IMR-90 (cell line): ENCODE measurements around the gene MAFF. TPM values are rescaled to one million over a fixed set of nuclear protein-coding genes. Genes with fewer than 3 reads are reported as not detected.

Experiments used
- ATAC-seq: fragments of 200-7000 bp; cut with Tn5 transposase; 2 replicates; pipeline ENCODE4 v1.9.1; 2020; ENCODE audit warnings: low read depth, mild to moderate bottlenecking, moderate library complexity
- BruUV-seq: library from RNA; stranded (reverse); fragments of 400-500 nt; replicated peaks from 2 replicates; lab custom pipeline; 2021; lab: Mats Ljungman, UMichigan
- CTCF ChIA-PET: fragments of 300-600 bp; formaldehyde crosslinking; extraction: SDS; loops from one replicate; lab custom pipeline; 2021; ENCODE audit warnings: antibody characterized with exemption; lab: Yijun Ruan, JAX
- POLR2A ChIA-PET: fragments of 300-600 bp; sonication (Branson Sonifier 250); formaldehyde crosslinking; loops from one replicate; lab custom pipeline; 2022; ENCODE audit warnings: antibody characterized with exemption; ENCODE audit not compliant: unreplicated experiment; lab: Charles Lee
- DNase-seq: peaks from one replicate; pipeline ENCODE4 v3.0.0; 2013
- H2AFZ ChIP-seq: replicated peaks from 2 replicates; pipeline ENCODE3; 2013; ENCODE audit warnings: low read length, mild to moderate bottlenecking; ENCODE audit not compliant: poor library complexity
- H2AK5ac ChIP-seq: 2 replicates; pipeline ENCODE4 v1.6.1; 2013; ENCODE audit warnings: low read depth, low read length, inconsistent platforms
- H2AK9ac ChIP-seq: replicated peaks from 2 replicates; pipeline ENCODE3; 2013; ENCODE audit warnings: mild to moderate bottlenecking, low read depth, low read length, moderate library complexity; ENCODE audit not compliant: poor library complexity
- H2BK120ac ChIP-seq: 2 replicates; pipeline ENCODE4 v1.6.1; 2013; ENCODE audit warnings: low read depth, low read length, inconsistent platforms
- H2BK15ac ChIP-seq: 3 replicates; pipeline ENCODE4 v1.6.1; 2013; ENCODE audit warnings: low read depth, low read length, inconsistent platforms
- H2BK20ac ChIP-seq: 2 replicates; pipeline ENCODE4 v1.6.1; 2013; ENCODE audit warnings: low read depth, mild to moderate bottlenecking, inconsistent platforms, low read length, moderate library complexity
- H2BK5ac ChIP-seq: 2 replicates; pipeline ENCODE4 v1.6.1; 2013; ENCODE audit warnings: mild to moderate bottlenecking, low read depth, low read length, inconsistent platforms; ENCODE audit not compliant: poor library complexity, severe bottlenecking
- H3K14ac ChIP-seq: replicated peaks from 2 replicates; pipeline ENCODE4 v1.6.1; 2013; ENCODE audit warnings: low read depth, low read length, inconsistent platforms
- H3K18ac ChIP-seq: 2 replicates; pipeline ENCODE4 v1.6.1; 2013; ENCODE audit warnings: low read depth, low read length, control low read depth
- H3K23ac ChIP-seq: 2 replicates; pipeline ENCODE4 v1.6.1; 2013; ENCODE audit warnings: low read depth, low read length, inconsistent platforms
- H3K27ac ChIP-seq: 2 replicates; pipeline ENCODE4 v1.5.1; 2013; ENCODE audit warnings: mild to moderate bottlenecking, control low read depth, low read length; ENCODE audit not compliant: insufficient read depth
- H3K27me3 ChIP-seq: 2 replicates; pipeline ENCODE4 v1.6.1; 2013; ENCODE audit warnings: low read length; ENCODE audit not compliant: control insufficient read depth, insufficient read depth
- H3K36me3 ChIP-seq: 2 replicates; pipeline ENCODE4 v1.6.1; 2013; ENCODE audit warnings: low read length, mixed read lengths; ENCODE audit not compliant: control insufficient read depth, insufficient read depth
- H3K4ac ChIP-seq: 2 replicates; pipeline ENCODE4 v1.6.1; 2013; ENCODE audit warnings: low read depth, low read length, inconsistent platforms
- H3K4me1 ChIP-seq: 2 replicates; pipeline ENCODE4 v1.6.1; 2013; ENCODE audit warnings: low read length, mixed read lengths; ENCODE audit not compliant: control insufficient read depth, insufficient read depth
- H3K4me2 ChIP-seq: 2 replicates; pipeline ENCODE4 v1.6.1; 2013; ENCODE audit warnings: low read depth, mild to moderate bottlenecking, control low read depth, low read length, moderate library complexity
- H3K4me3 ChIP-seq: 2 replicates; pipeline ENCODE4 v1.5.1; 2013; ENCODE audit warnings: low read depth, mild to moderate bottlenecking, control low read depth, low read length, moderate library complexity; ENCODE audit not compliant: insufficient read depth
- H3K56ac ChIP-seq: 2 replicates; pipeline ENCODE4 v1.6.1; 2013; ENCODE audit warnings: low read length, inconsistent platforms; ENCODE audit not compliant: insufficient read depth; ENCODE audit errors: extremely low read depth
- H3K79me1 ChIP-seq, 2 experiments: 2 replicates each; pipeline ENCODE4 v1.6.1; 2013; ENCODE audit warnings: low read length in 2 of 2, inconsistent platforms in 1 of 2, low read depth in 1 of 2
- H3K9ac ChIP-seq: 2 replicates; pipeline ENCODE4 v1.6.1; 2013; ENCODE audit warnings: low read depth, low read length, control low read depth
- H3K9me1 ChIP-seq: 2 replicates; pipeline ENCODE4 v1.6.1; 2013; ENCODE audit warnings: low read length, inconsistent platforms; ENCODE audit not compliant: insufficient read depth
- H3K9me3 ChIP-seq: 2 replicates; pipeline ENCODE4 v1.6.1; 2013; ENCODE audit warnings: low read length; ENCODE audit not compliant: control insufficient read depth, insufficient read depth
- H4K20me1 ChIP-seq: 2 replicates; pipeline ENCODE4 v1.6.1; 2013; ENCODE audit warnings: low read length, inconsistent platforms; ENCODE audit not compliant: insufficient read depth
- H4K5ac ChIP-seq: 2 replicates; pipeline ENCODE4 v1.6.1; 2013; ENCODE audit warnings: mild to moderate bottlenecking, low read depth, low read length, control low read depth
- H4K8ac ChIP-seq, 2 experiments: 2 replicates each; pipeline ENCODE4 v1.6.1; 2013; ENCODE audit warnings: low read depth in 2 of 2, low read length in 2 of 2, control low read depth in 1 of 2, inconsistent platforms in 1 of 2
- H4K91ac ChIP-seq: 2 replicates; pipeline ENCODE4 v1.6.1; 2013; ENCODE audit warnings: low read depth, low read length, inconsistent platforms; ENCODE audit not compliant: insufficient read depth
- POLR2A ChIP-seq: IDR thresholded peaks from 2 replicates; pipeline ENCODE4 v1.6.1; 2012; ENCODE audit warnings: mild to moderate bottlenecking, low read depth, low read length
- SMC3 ChIP-seq: fragments of 150-350 bp; IDR thresholded peaks from 2 replicates; pipeline ENCODE4 v1.6.1; 2016; ENCODE audit warnings: low read depth, mild to moderate bottlenecking, antibody characterized with exemption, low read length, moderate library complexity
- WGBS, 2 experiments: methylation state at CpG; one replicate each; pipeline versions ENCODE4 v1.1.5 to v1.1.7; 2013; ENCODE audit warnings: missing lambda C conversion rate in 2 of 2; ENCODE audit not compliant: insufficient read length in 1 of 2; ENCODE audit errors: extremely low coverage in 2 of 2; 5-methylcytosine and 5-hydroxymethylcytosine counted together
- dilution Hi-C: fragments of 300-500 bp; cut with HindIII; formaldehyde crosslinking; loops from one replicate; pipeline ENCODE4 v1.14.3; 2018; ENCODE audit warnings: low sequenced_read_pairs; ENCODE audit not compliant: unreplicated experiment
- in situ Hi-C: fragments of 300-500 bp; cut with MboI; formaldehyde crosslinking; loops from 3 replicates; pipeline ENCODE4 v1.14.3; 2019; ENCODE audit warnings: low sequenced_read_pairs, inconsistent platforms, mixed read lengths
- intact Hi-C: fragments of 100-400 bp; cut with micrococcal nuclease; formaldehyde crosslinking; loops from 2 replicates; pipeline ENCODE4 v1.10.0; 2022
- polyA plus RNA-seq, 3 experiments: library from polyadenylated mRNA; depleted of rRNA; stranded (reverse); fragments of >200 nt; gene quantifications; 2 replicates each; pipeline ENCODE4 v1.2.3, GENCODE V29; 2012; ENCODE audit warnings: low replicate concordance in 1 of 3
- total RNA-seq: library from RNA; depleted of rRNA; stranded (reverse); fragments of >200 nt; gene quantifications from 2 replicates; pipeline ENCODE4 v1.2.3, GENCODE V29; 2012

MAFF gene
- total and polyA plus RNA-seq, 2 of the 4 experiments (the other 2 are of a cell fraction) = 18.3 to 25.9 TPM

DNA sequence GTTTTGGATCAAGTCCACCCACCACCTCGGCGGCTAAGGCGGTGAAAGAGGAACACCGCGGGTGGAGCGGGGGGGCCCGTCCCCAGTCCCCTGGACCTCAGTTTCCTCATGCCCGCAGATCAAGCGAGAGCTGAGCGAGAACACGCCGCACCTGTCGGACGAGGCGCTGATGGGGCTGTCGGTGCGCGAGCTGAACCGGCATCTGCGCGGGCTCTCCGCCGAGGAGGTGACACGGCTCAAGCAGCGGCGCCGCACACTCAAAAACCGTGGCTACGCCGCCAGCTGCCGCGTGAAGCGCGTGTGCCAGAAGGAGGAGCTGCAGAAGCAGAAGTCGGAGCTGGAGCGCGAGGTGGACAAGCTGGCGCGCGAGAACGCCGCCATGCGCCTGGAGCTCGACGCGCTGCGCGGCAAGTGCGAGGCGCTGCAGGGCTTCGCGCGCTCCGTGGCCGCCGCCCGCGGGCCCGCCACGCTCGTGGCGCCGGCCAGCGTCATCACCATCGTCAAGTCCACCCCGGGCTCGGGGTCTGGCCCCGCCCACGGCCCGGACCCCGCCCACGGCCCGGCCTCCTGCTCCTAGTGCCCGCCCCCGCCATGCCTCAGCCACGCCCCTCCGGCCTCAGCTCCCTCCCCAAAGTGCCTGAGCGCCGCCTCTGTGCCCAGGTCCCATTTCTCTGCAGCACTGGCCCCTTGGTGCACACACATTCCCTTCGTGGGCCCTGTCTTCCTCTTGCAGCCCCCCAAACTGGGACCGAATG lies 12.7 kb downstream of the MAFF start:
- Histone ChIP-seq H3K9me3 (no peaks in the 10 kb centered on the region), H3K36me3 (peaks cover 23% of the 10 kb centered on the region), H3K4me3 (no peak overlapping the region), H2AK9ac (peak overlapping the region; percentile 84), H2BK120ac (no peak overlapping the region), H3K27ac (no peak overlapping the region), H4K91ac (no peak overlapping the region), H3K18ac (no peak overlapping the region), H2BK5ac (no peak overlapping the region), H3K56ac (no peak overlapping the region), H4K8ac (peak overlapping the region; percentile 30 to 31; a peak in 1 of 4 replicates), H4K5ac (no peak overlapping the region), H3K4me2 (no peak overlapping the region), H2BK20ac (no peak overlapping the region), H3K9me1 (peaks cover 36% of the 10 kb centered on the region), H3K79me1 (peaks cover 39 to 81% of the 10 kb centered on the region in 2 experiments), H3K9ac (no peak overlapping the region), H3K14ac (no peak overlapping the region), H2BK15ac (no peak overlapping the region), H3K27me3 (no peaks in the 10 kb centered on the region), H2AK5ac (peak overlapping the region; percentile 8; the same call in 1 of the 2 replicates), H3K23ac (no peak overlapping the region), H3K4ac (peak overlapping the region; percentile 56; the same call in 1 of the 2 replicates), H4K20me1 (peaks cover 46% of the 10 kb centered on the region), H2AFZ (peak overlapping the region; percentile 71), H3K4me1 (peaks cover 26% of the 10 kb centered on the region)
- WGBS, 2 experiments = 37% methylated on average over 42 of the region's 81 CpGs; no CpG with 5 or more reads in 1 of the 2 experiments
- DNase-seq (peak; percentile 49), ATAC-seq (peak; percentile 59)
- no TSS peak for BruUV-seq
- ChIA-PET POLR2A (interaction anchor here (0.6 kb wide), 1 partner anchor 41 kb away, joined by 3 read pairs; no protein-coding TSS in a partner anchor), CTCF (no interaction called here)
- TF ChIP-seq SMC3 = no peak
- TF ChIP-seq POLR2A = 0 out of 2 replicates have a peak, but pooled peaks have one; percentile 5
- dilution Hi-C loops = no loop called here
- in situ Hi-C loops = no loop called here
- intact Hi-C loops = no loop called here
